Mucosa of descending colon (tissue), 3 donors: ENCODE data around the gene FOXP1. TPM values are rescaled to one million over a fixed set of nuclear protein-coding genes. Genes with fewer than 3 reads are reported as not detected.

Experiments
- ATAC-seq: fragments of 200-7000 bp; cut with Tn5 transposase; one replicate; pipeline ENCODE4 v1.9.1; 2020; ENCODE audit warnings: mild to moderate bottlenecking, moderate library complexity
- DNase-seq, 3 donors: peaks; one replicate each; pipeline ENCODE4 v3.0.0-alpha.2; 2020
- H3K36me3 ChIP-seq: fragments of 200-600 bp; one replicate; pipeline ENCODE4 v1.8.0; 2021; ENCODE audit warnings: low read depth, mild to moderate bottlenecking
- H3K4me1 ChIP-seq: fragments of 200-600 bp; one replicate; pipeline ENCODE4 v1.8.0; 2021; ENCODE audit warnings: low read depth, mild to moderate bottlenecking
- H3K4me3 ChIP-seq: fragments of 200-600 bp; one replicate; pipeline ENCODE4 v1.8.0; 2021; ENCODE audit warnings: mild to moderate bottlenecking
- H3K9me3 ChIP-seq: fragments of 200-600 bp; one replicate; pipeline ENCODE4 v1.8.0; 2021; ENCODE audit warnings: mild to moderate bottlenecking
- CTCF ChIP-seq: fragments of 200-600 bp; IDR thresholded peaks from one replicate; pipeline ENCODE4 v1.8.0; 2022; ENCODE audit warnings: antibody characterized with exemption, mild to moderate bottlenecking
- intact Hi-C, 2 donors: fragments of 100-400 bp; cut with DNase I in 1 of 2; cut with micrococcal nuclease in 1 of 2; formaldehyde crosslinking; loops; one replicate each; pipeline versions ENCODE4 v1.11.0 to v1.11.1; 2022; cut with DNase I, micrococcal nuclease
- total RNA-seq, 3 donors: library from RNA; stranded (reverse); fragmentation: NEBNext Ultra II Directional in 2 of 3; extraction: Animal tissue kit (Norgen Biotek cat#: 25700) in 2 of 3; gene quantifications; one replicate each; pipeline versions ENCODE4 v1.2.1 to v1.2.4, GENCODE V29; 2021 to 2023
- donor health status: DM: no; HTN: no; CAD: no; lungs with moderate emphysema.
- donor health status: DM: no; HTN: no; CAD: no.
- donor health status: DM: no; HTN: yes; CAD: no.

Gene FOXP1
- total RNA-seq, 3 donors from 2014 or later = 133 to 217 (median 214) TPM

GRCh38 chr3:71578054-71578751 is 5.3 kb downstream of the FOXP1 start:
- DNase-seq = no peak
- Histone ChIP-seq H3K36me3 (no peaks in the 10 kb centered on the region), H3K4me1 (peaks cover 23% of the 10 kb centered on the region), H3K9me3 (no peaks in the 10 kb centered on the region), H3K4me3 (no peak overlapping the region)
- no peak for ATAC-seq
- TF ChIP-seq CTCF = no peak
- intact Hi-C loops = no loop called here

GRCh38 chr3:71577011-71577410 is 6.5 kb downstream of the FOXP1 start:
- no peaks in the 10 kb centered on the region for H3K9me3 ChIP-seq
- DNase-seq (no peak), ATAC-seq (no peak)
- intact Hi-C loops = no loop called here
- no peak for TF ChIP-seq CTCF
- no peaks in the 10 kb centered on the region for H3K36me3 ChIP-seq
- H3K4me3 ChIP-seq = no peak overlapping the region
- H3K4me1 ChIP-seq = peaks cover 23% of the 10 kb centered on the region

- ATAC-seq = no peak
- no peak overlapping the region for H3K4me3 ChIP-seq
- peaks cover 23% of the 10 kb centered on the region for H3K4me1 ChIP-seq
- no peaks in the 10 kb centered on the region for H3K36me3 ChIP-seq
- DNase-seq = no peak
- no peak for TF ChIP-seq CTCF
- no peaks in the 10 kb centered on the region for H3K9me3 ChIP-seq
- intact Hi-C loops = no loop called here
Observed at GRCh38 chr3:71575433-71575832, 8.1 kb downstream of the FOXP1 start.

- H3K9me3 ChIP-seq = no peaks in the 10 kb centered on the region
- DNase-seq = no peak
- no peak for ATAC-seq
- TF ChIP-seq CTCF = no peak
- H3K36me3 ChIP-seq = no peaks in the 10 kb centered on the region
- H3K4me3 ChIP-seq = no peak overlapping the region
- H3K4me1 ChIP-seq = peaks cover 15% of the 10 kb centered on the region
- intact Hi-C loops = no loop called here
Observed at GRCh38 chr3:71573181-71573580, 10.3 kb downstream of the FOXP1 start.

- no peak for TF ChIP-seq CTCF
- no peak for ATAC-seq
- H3K36me3 ChIP-seq = no peaks in the 10 kb centered on the region
- no peaks in the 10 kb centered on the region for H3K4me1 ChIP-seq
- DNase-seq = no peak
- intact Hi-C loops = no loop called here
- no peaks in the 10 kb centered on the region for H3K9me3 ChIP-seq
- no peak overlapping the region for H3K4me3 ChIP-seq
Observed at GRCh38 chr3:71570546-71570945, 13.0 kb downstream of the FOXP1 start.

GRCh38 chr3:71568207-71568606 is 15.3 kb downstream of the FOXP1 start:
- Histone ChIP-seq H3K4me1 (peaks cover 13% of the 10 kb centered on the region), H3K4me3 (no peak overlapping the region), H3K36me3 (no peaks in the 10 kb centered on the region), H3K9me3 (no peaks in the 10 kb centered on the region)
- no peak for TF ChIP-seq CTCF
- intact Hi-C loops = no loop called here
- peak; percentile 32 for ATAC-seq
- no peak for DNase-seq
